Loucy (cell line): ENCODE data around the gene BMPER.

Experiments
- H2AFZ ChIP-seq: fragments of 200-600 bp; sonication (generic); 2 replicates; pipeline ENCODE4 v1.6.0; 2016; ENCODE audit warnings: antibody characterized with exemption, mild to moderate bottlenecking, low read length, moderate library complexity
- H3F3A ChIP-seq: fragments of 200-600 bp; 2 replicates; pipeline ENCODE4 v1.6.0; 2016; ENCODE audit warnings: antibody characterized with exemption, low read depth, mild to moderate bottlenecking
- H3K27me3 ChIP-seq: fragments of 200-600 bp; sonication (generic); 2 replicates; pipeline ENCODE4 v1.6.1; 2014; ENCODE audit warnings: low read length, mild to moderate bottlenecking; ENCODE audit not compliant: insufficient read depth, poor library complexity, severe bottlenecking
- H3K36me3 ChIP-seq: fragments of 200-600 bp; sonication (generic); 2 replicates; pipeline ENCODE4 v1.6.1; 2016; ENCODE audit warnings: low read length; ENCODE audit not compliant: insufficient read depth
- H3K4me1 ChIP-seq: fragments of 200-600 bp; sonication (generic); 2 replicates; pipeline ENCODE4 v1.5.1; 2014; ENCODE audit warnings: low read length, mild to moderate bottlenecking; ENCODE audit not compliant: insufficient read depth, poor library complexity, severe bottlenecking
- H3K4me2 ChIP-seq: fragments of 200-600 bp; sonication (generic); 2 replicates; pipeline ENCODE4 v1.6.0; 2014; ENCODE audit warnings: antibody characterized with exemption, low read length, low read depth, mild to moderate bottlenecking; ENCODE audit not compliant: poor library complexity, severe bottlenecking
- H3K4me3 ChIP-seq: fragments of 200-600 bp; sonication (generic); 2 replicates; pipeline ENCODE4 v1.5.1; 2014; ENCODE audit warnings: low read length, mild to moderate bottlenecking, mixed read lengths; ENCODE audit not compliant: poor library complexity, severe bottlenecking
- H3K79me2 ChIP-seq: fragments of 200-600 bp; sonication (generic); 2 replicates; pipeline ENCODE4 v1.6.1; 2014; ENCODE audit warnings: low read length; ENCODE audit not compliant: insufficient read depth
- H3K9ac ChIP-seq: fragments of 200-600 bp; sonication (generic); 2 replicates; pipeline ENCODE4 v1.6.0; 2014; ENCODE audit warnings: mild to moderate bottlenecking, low read depth, low read length, moderate library complexity; ENCODE audit not compliant: poor library complexity, severe bottlenecking
- H3K9me2 ChIP-seq: fragments of 200-600 bp; sonication (generic); replicated peaks from 2 replicates; pipeline ENCODE4 v1.6.1; 2016; ENCODE audit warnings: low read depth, low read length, mixed read lengths
- H3K9me3 ChIP-seq: fragments of 200-600 bp; sonication (generic); 2 replicates; pipeline ENCODE4 v1.6.1; 2014; ENCODE audit warnings: mild to moderate bottlenecking, antibody characterized with exemption, low read length, low read depth; ENCODE audit not compliant: insufficient read depth
- H4K20me1 ChIP-seq: fragments of 200-600 bp; sonication (generic); 2 replicates; pipeline ENCODE4 v1.6.0; 2014; ENCODE audit warnings: antibody characterized with exemption, low read length, mild to moderate bottlenecking; ENCODE audit not compliant: insufficient read depth, poor library complexity, severe bottlenecking
- EZH2phosphoT487 ChIP-seq: fragments of 200-600 bp; IDR thresholded peaks from 2 replicates; pipeline ENCODE4 v1.6.1; 2018; ENCODE audit warnings: antibody characterized with exemption, mild to moderate bottlenecking, moderate library complexity, borderline replicate concordance
- TF ChIP-seq, protein P1 (sequence below): fragments of 200-600 bp; sonication (generic); conservative IDR thresholded peaks from 2 replicates; pipeline ENCODE4 v1.5.1; 2014; ENCODE audit warnings: mild to moderate bottlenecking, antibody characterized with exemption, low read length

Gene BMPER

GRCh38 chr7:33921216-33921938, 16.0 kb downstream of the BMPER start:
- no peaks in the 10 kb centered on the region for H3K9me2 ChIP-seq
- H2AFZ ChIP-seq, result no peak overlapping the region
- TF ChIP-seq, protein P1, sequence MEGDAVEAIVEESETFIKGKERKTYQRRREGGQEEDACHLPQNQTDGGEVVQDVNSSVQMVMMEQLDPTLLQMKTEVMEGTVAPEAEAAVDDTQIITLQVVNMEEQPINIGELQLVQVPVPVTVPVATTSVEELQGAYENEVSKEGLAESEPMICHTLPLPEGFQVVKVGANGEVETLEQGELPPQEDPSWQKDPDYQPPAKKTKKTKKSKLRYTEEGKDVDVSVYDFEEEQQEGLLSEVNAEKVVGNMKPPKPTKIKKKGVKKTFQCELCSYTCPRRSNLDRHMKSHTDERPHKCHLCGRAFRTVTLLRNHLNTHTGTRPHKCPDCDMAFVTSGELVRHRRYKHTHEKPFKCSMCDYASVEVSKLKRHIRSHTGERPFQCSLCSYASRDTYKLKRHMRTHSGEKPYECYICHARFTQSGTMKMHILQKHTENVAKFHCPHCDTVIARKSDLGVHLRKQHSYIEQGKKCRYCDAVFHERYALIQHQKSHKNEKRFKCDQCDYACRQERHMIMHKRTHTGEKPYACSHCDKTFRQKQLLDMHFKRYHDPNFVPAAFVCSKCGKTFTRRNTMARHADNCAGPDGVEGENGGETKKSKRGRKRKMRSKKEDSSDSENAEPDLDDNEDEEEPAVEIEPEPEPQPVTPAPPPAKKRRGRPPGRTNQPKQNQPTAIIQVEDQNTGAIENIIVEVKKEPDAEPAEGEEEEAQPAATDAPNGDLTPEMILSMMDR, result no peak
- no peak for TF ChIP-seq EZH2phosphoT487
- H3K9me3 ChIP-seq, result no peaks in the 10 kb centered on the region
- H3K4me1 ChIP-seq, result no peaks in the 10 kb centered on the region
- no peaks in the 10 kb centered on the region for H4K20me1 ChIP-seq
- H3K27me3 ChIP-seq, result no peaks in the 10 kb centered on the region
- H3K4me2 ChIP-seq, result no peak overlapping the region
- H3K4me3 ChIP-seq, result no peak overlapping the region
- no peaks in the 10 kb centered on the region for H3F3A ChIP-seq
- no peaks in the 10 kb centered on the region for H3K79me2 ChIP-seq
- H3K36me3 ChIP-seq, result no peaks in the 10 kb centered on the region
- no peak overlapping the region for H3K9ac ChIP-seq

DNA sequence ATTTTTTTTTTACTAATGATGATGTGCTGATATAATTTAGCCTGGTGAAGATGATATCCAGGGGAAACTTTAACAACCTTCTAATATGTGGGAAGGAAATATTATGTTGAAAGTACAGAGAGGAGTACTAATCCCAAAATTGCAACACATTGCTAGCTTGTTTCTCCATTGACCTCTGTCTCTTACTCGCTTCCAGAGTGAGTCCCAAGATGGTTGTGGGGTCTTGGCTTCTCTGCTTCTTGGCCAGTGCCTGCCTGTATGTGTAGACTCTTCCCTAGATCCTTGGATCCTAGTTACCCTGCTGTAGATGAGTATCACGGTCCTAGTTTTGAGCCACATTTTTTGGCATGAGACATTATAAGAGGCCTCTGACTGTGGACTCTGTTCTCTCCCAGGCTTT, 17.5 kb downstream of the BMPER start:
- Histone ChIP-seq H3K4me1 (no peaks in the 10 kb centered on the region), H3K9ac (no peak overlapping the region), H3F3A (no peaks in the 10 kb centered on the region), H3K36me3 (no peaks in the 10 kb centered on the region), H3K27me3 (no peaks in the 10 kb centered on the region), H3K79me2 (no peaks in the 10 kb centered on the region), H4K20me1 (no peaks in the 10 kb centered on the region), H3K4me3 (no peak overlapping the region), H2AFZ (no peak overlapping the region), H3K9me2 (no peaks in the 10 kb centered on the region), H3K9me3 (no peaks in the 10 kb centered on the region), H3K4me2 (no peak overlapping the region)
- TF ChIP-seq, protein P1, result no peak
- TF ChIP-seq EZH2phosphoT487, result no peak

- H3K36me3 ChIP-seq, result no peaks in the 10 kb centered on the region
- TF ChIP-seq, protein P1, result no peak
- TF ChIP-seq EZH2phosphoT487, result no peak
These were observed 18.3 kb downstream of the BMPER start for GRCh38 chr7:33923440-33924229.

More at GRCh38 chr7:33923440-33924229, 18.3 kb downstream of the BMPER start:
- H3K4me2 ChIP-seq, result no peak overlapping the region
- H3F3A ChIP-seq, result no peaks in the 10 kb centered on the region
- H3K9ac ChIP-seq, result no peak overlapping the region
- no peak overlapping the region for H2AFZ ChIP-seq
- no peaks in the 10 kb centered on the region for H3K9me2 ChIP-seq
- H4K20me1 ChIP-seq, result no peaks in the 10 kb centered on the region
- no peaks in the 10 kb centered on the region for H3K4me1 ChIP-seq
- H3K9me3 ChIP-seq, result no peaks in the 10 kb centered on the region
- no peak overlapping the region for H3K4me3 ChIP-seq
- H3K79me2 ChIP-seq, result no peaks in the 10 kb centered on the region
- H3K27me3 ChIP-seq, result no peaks in the 10 kb centered on the region
